D721Med (cell line): ENCODE results near the gene HTR5A.
A peak's percentile ranks its signal among the peaks of the same experiment; 100 is the strongest.

Source experiments
- DNase-seq: peaks from one replicate; pipeline ENCODE4 v3.0.0; 2011; ENCODE audit warnings: low spot score; ENCODE audit not compliant: insufficient read length
- FAIRE-seq: peaks from 2 replicates; lab custom pipeline; 2011; peaks lifted over from hg19 to GRCh38; lab: Jason Lieb, UNC
- TF ChIP-seq, protein P1 (sequence below): IDR thresholded peaks from 2 replicates; pipeline ENCODE4 v1.5.1; 2012; ENCODE audit warnings: mild to moderate bottlenecking, control low read depth; ENCODE audit not compliant: insufficient read depth; ENCODE audit errors: missing control alignments

The HTR5A gene

DNA sequence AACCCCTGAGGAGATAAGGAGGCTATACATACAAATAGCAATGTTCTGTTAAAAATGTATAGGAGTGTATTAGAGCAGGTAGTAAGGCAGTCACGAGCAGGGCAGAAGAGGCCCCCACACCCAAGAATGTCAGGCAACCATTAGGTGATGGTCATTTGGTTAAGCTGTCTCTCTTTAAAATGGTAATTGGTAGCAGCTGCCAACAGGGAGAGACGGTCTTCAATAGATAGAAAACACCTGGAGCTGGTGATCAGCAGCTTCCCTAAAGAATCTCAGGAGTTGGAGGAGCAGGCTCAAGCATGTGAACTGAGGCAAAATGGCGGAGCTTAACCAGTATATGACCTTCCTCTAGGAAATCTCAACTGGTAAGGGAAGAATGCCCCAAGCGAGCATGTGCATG lies 26.4 kb upstream of the HTR5A start:
- FAIRE-seq (no peak), DNase-seq (no peak)
- TF ChIP-seq, protein P1, sequence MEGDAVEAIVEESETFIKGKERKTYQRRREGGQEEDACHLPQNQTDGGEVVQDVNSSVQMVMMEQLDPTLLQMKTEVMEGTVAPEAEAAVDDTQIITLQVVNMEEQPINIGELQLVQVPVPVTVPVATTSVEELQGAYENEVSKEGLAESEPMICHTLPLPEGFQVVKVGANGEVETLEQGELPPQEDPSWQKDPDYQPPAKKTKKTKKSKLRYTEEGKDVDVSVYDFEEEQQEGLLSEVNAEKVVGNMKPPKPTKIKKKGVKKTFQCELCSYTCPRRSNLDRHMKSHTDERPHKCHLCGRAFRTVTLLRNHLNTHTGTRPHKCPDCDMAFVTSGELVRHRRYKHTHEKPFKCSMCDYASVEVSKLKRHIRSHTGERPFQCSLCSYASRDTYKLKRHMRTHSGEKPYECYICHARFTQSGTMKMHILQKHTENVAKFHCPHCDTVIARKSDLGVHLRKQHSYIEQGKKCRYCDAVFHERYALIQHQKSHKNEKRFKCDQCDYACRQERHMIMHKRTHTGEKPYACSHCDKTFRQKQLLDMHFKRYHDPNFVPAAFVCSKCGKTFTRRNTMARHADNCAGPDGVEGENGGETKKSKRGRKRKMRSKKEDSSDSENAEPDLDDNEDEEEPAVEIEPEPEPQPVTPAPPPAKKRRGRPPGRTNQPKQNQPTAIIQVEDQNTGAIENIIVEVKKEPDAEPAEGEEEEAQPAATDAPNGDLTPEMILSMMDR = no peak

DNA sequence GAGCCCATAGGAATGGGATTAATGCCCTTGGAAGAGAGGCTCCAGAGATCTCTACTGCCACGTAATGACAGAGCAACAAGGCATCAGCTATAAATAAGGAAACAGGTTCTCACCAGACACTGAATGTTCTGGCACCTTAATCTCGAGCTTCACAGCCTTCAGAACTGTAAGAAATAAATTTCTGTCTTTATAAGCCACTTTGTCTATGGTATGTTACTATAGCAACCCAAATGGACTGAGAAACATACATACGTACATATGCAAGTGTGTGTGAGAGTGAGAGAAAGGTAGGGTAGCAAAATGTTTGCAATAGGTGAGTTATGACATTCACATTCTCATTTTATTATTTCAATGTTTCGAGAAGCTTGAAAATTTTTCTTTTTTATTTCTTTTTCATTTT lies 22.1 kb upstream of the HTR5A start:
- FAIRE-seq = no peak
- TF ChIP-seq, protein P1 = no peak
- no peak for DNase-seq

DNA sequence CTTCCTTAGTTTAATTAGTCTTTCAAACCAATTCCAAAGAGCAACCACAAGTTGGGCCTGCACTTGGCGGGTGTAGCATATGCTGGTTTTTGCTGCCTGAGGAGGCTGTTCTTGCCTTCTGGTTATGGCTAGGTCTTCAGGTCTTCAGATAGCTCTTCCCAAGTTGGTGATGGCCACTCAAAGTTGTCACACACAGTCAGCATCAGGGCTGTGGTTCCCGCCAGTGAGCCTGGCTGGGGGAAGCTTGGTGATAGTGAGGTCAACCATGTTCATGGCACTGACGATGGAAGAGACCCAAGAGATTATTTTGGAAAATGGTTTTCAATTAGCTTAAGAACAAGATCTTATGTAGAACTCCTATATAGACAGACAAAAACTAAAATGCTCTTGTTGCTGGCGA lies 18.8 kb upstream of the HTR5A start:
- TF ChIP-seq, protein P1 = no peak
- FAIRE-seq (no peak), DNase-seq (no peak)

DNA sequence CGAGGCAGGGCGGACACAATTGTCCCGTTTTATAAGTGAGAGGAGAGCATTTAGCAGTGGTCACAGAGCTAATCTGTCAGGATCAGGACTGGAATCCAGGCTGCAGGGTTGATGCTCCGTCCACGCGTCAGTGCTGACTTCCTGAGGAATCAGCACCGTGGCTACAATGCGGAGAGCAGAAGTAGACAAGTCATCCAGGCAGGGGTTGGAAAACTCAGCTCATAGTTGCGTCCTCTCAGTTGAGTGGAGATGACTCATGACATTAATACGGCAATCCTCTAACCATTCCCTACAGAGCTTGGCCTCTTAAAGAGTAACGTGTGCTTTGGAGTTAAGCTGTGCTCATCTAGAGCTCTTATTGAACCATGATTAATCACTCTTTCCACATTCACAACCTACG lies 17.1 kb upstream of the HTR5A start:
- FAIRE-seq = no peak
- no peak for DNase-seq
- TF ChIP-seq, protein P1 = no peak

DNA sequence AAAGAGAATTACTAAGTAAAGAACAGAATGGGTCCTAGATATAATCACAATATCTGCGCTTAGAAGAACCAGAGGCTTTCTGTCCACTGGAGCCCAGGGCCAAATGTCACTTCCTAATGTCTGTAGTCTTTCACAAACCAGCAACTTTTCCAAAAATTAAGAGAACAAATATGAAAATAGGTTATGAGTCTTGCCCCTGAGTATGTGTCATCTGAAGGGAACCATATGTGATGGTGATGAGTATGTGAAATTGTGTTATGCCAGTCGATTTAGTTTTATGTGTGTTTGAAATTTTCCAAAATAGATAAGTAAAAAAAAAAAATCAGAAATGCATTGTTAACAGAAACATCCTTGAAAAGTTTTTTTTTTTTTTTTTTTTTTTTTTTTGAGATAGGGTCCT lies 15.4 kb upstream of the HTR5A start:
- FAIRE-seq (no peak), DNase-seq (no peak)
- TF ChIP-seq, protein P1 = no peak

DNA sequence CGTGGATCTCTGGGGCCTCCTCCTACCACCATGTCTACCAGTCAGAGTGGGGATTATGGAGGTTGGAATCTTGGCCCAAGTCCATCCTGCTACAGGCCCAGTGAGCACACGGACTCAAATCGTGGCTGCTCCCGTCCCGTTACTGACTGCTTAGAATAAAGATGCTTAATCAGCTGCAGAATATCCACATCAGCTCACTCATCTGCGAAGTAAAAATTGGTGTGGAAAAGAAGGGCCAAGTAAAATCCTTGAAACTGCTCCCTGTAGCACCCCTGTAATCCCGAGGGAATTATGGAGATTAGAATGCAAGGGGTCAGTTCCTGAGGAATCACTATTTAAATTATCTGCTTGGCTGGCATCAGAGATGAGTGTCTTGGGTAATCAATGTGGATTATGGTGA lies 13.0 kb upstream of the HTR5A start:
- peak; percentile 56 for FAIRE-seq
- TF ChIP-seq, protein P1 = no peak
- DNase-seq = peak; percentile 51

DNA sequence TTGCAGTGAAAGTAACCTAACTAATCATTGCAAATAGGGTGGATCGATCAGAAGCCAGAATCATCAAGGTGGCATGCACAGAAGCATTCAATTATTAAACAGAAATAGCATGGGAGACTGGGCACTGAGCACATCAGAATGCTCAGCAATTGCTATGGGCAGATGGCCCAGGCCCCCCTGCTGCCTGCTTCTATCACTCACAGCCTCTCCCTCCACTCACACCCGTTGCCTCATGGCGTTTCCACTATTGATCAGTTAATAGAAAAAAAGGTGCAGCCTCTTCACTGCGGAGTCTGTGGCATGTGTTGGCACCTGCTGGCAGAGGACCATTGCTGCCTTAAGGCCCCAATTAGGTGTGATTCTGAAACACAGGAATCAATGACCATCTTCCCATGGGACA lies 11.2 kb upstream of the HTR5A start:
- no peak for FAIRE-seq
- DNase-seq = no peak
- TF ChIP-seq, protein P1 = no peak
